ENCODE results near the gene PARP4.
"Not testable (repeated sequence)": the region's sequence is repeated elsewhere in the genome, so short reads cannot be mapped to it uniquely, and the experiment has no call there.

PARP4 gene

GRCh38 chr13:24489721-24490120, 22.9 kb downstream of the PARP4 start:
- H3K4me3 ChIP-seq (ENCODE audit: low read length) = no peak overlapping the region
- DNase-seq (ENCODE audit: low read depth) = no peak
- TF ChIP-seq CTCF (conservative IDR thresholded peaks at IDR 0.05; ENCODE audit: low read length) = no peak

GRCh38 chr13:24488092-24488491, 24.5 kb downstream of the PARP4 start:
- H3K4me3 ChIP-seq (ENCODE audit: low read length); DNase-seq (ENCODE audit: low read depth): not testable (repeated sequence)

- peak; percentile 43 for DNase-seq (ENCODE audit: low read depth)
- not testable (repeated sequence) for H3K4me3 ChIP-seq (ENCODE audit: low read length)
Measured at GRCh38 chr13:24486017-24486657, 26.4 kb downstream of the PARP4 start.

- DNase-seq (ENCODE audit: low read depth) = no peak
- no peak for TF ChIP-seq CTCF (conservative IDR thresholded peaks at IDR 0.05; ENCODE audit: low read length)
- H3K4me3 ChIP-seq (ENCODE audit: low read length) = no peak overlapping the region
Measured at GRCh38 chr13:24473686-24474085, 38.9 kb downstream of the PARP4 start.

- not testable (repeated sequence) for H3K4me3 ChIP-seq (ENCODE audit: low read length); DNase-seq (ENCODE audit: low read depth)
Measured at GRCh38 chr13:24472129-24472528, 40.4 kb downstream of the PARP4 start.

- no peak for TF ChIP-seq CTCF (conservative IDR thresholded peaks at IDR 0.05; ENCODE audit: low read length)
- no peak overlapping the region for H3K4me3 ChIP-seq (ENCODE audit: low read length)
- DNase-seq (ENCODE audit: low read depth) = no peak
Measured at GRCh38 chr13:24463078-24463477, 49.5 kb downstream of the PARP4 start.

GRCh38 chr13:24460256-24460655, 52.3 kb downstream of the PARP4 start:
- no peak overlapping the region for H3K4me3 ChIP-seq (ENCODE audit: low read length)
- DNase-seq (ENCODE audit: low read depth) = no peak
- TF ChIP-seq CTCF (conservative IDR thresholded peaks at IDR 0.05; ENCODE audit: low read length) = no peak

GRCh38 chr13:24459726-24460125, 52.9 kb downstream of the PARP4 start:
- no peak for TF ChIP-seq CTCF (conservative IDR thresholded peaks at IDR 0.05; ENCODE audit: low read length)
- no peak for DNase-seq (ENCODE audit: low read depth)
- no peak overlapping the region for H3K4me3 ChIP-seq (ENCODE audit: low read length)

GRCh38 chr13:24459234-24459633, 53.3 kb downstream of the PARP4 start:
- peak; percentile 78 for DNase-seq (ENCODE audit: low read depth)
- H3K4me3 ChIP-seq (ENCODE audit: low read length) = no peak overlapping the region; the same call in 1 of the 2 replicates
- no peak for TF ChIP-seq CTCF (conservative IDR thresholded peaks at IDR 0.05; ENCODE audit: low read length)

Measured in AG10803 (cell line).